Fibroblast of the aortic adventitia (primary cell): ENCODE results near the gene OR12D1. TPM values are rescaled to one million over a fixed set of nuclear protein-coding genes. Genes with fewer than 3 reads are reported as not detected.
"Not testable (repeated sequence)": the region's sequence is repeated elsewhere in the genome, so short reads cannot be mapped to it uniquely, and the experiment has no call there.

Experiments used
- DNase-seq: peaks from one replicate; pipeline ENCODE4 v3.0.0-alpha.2; 2010; ENCODE audit warnings: low read depth
- H3K4me3 ChIP-seq: 2 replicates; pipeline ENCODE4 v1.5.1; 2011; ENCODE audit warnings: low read depth, mild to moderate bottlenecking, control low read depth, low read length, moderate library complexity
- total RNA-seq: library from RNA; depleted of rRNA; stranded (reverse); fragments of >200 nt; gene quantifications from 2 replicates; pipeline ENCODE4 v1.2.3, GENCODE V29; 2012; ENCODE audit warnings: low replicate concordance
- TF ChIP-seq, protein P1 (sequence below): IDR thresholded peaks from 2 replicates; pipeline ENCODE4 v1.5.1; 2011; ENCODE audit warnings: mild to moderate bottlenecking, low read length, control low read depth, inconsistent platforms; ENCODE audit not compliant: insufficient read depth

OR12D1 gene
- total RNA-seq, 1 donor: not detected

DNA sequence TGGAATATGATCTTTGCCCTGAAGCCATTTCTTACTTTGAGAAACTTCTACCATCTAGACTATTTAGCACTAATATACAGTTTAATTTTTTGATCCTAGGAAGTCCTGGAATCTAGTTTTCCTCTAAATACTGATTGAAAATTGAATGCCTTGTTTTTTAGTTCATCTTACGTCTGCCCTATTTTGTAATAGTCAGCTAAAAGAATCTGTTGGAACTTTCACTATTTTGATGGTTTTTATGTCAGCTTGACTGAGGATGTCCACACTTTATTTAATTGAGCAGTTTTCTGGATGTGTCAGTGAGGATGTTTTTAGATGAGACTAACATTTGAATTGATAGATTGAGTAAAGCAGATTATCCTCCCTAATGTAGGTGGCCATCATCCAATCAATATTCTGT, 10.9 kb upstream of the OR12D1 start:
- TF ChIP-seq, protein P1, sequence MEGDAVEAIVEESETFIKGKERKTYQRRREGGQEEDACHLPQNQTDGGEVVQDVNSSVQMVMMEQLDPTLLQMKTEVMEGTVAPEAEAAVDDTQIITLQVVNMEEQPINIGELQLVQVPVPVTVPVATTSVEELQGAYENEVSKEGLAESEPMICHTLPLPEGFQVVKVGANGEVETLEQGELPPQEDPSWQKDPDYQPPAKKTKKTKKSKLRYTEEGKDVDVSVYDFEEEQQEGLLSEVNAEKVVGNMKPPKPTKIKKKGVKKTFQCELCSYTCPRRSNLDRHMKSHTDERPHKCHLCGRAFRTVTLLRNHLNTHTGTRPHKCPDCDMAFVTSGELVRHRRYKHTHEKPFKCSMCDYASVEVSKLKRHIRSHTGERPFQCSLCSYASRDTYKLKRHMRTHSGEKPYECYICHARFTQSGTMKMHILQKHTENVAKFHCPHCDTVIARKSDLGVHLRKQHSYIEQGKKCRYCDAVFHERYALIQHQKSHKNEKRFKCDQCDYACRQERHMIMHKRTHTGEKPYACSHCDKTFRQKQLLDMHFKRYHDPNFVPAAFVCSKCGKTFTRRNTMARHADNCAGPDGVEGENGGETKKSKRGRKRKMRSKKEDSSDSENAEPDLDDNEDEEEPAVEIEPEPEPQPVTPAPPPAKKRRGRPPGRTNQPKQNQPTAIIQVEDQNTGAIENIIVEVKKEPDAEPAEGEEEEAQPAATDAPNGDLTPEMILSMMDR: no peak
- H3K4me3 ChIP-seq: no peak overlapping the region
- no peak for DNase-seq

DNA sequence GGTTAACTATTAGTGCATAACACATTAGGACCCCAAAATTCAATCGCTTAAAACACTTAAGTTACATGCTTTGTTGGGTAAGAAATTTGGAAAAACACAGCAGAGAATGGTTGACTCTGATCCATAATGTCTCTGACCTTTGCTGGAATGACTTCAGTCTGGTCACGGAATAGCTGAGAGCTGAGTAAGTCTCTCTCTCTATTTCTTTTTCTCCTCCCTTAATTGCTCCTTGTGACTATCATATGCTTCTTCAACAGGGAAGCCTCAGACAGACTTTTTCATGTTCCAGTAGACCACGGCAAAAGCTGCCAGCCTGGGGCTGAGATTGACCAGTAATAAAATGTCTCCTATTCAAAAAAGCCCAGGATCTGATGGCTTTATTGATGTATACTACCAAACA, 4.8 kb downstream of the OR12D1 start:
- no peak overlapping the region for H3K4me3 ChIP-seq
- DNase-seq: no peak
- TF ChIP-seq, protein P1: no peak

DNA sequence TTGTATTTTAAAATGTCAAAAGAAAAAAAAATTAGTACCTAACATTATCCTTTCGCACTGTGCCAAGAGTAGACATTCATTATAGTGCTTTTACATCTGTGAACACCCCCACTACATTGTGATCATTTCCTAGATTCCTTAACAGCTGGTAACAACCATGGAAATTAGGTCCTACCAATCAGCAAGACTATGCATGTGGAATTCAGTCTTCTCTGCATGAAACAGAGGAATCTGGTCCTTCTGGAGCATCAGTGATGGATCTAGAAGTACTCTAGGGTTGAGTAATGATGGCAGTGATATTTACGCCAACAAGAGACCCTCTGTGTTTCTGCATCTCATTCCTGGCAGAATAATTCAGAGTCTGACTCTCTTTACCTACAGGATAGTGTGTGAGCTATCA, 9.4 kb downstream of the OR12D1 start:
- no peak overlapping the region for H3K4me3 ChIP-seq
- TF ChIP-seq, protein P1: no peak
- no peak for DNase-seq

DNA sequence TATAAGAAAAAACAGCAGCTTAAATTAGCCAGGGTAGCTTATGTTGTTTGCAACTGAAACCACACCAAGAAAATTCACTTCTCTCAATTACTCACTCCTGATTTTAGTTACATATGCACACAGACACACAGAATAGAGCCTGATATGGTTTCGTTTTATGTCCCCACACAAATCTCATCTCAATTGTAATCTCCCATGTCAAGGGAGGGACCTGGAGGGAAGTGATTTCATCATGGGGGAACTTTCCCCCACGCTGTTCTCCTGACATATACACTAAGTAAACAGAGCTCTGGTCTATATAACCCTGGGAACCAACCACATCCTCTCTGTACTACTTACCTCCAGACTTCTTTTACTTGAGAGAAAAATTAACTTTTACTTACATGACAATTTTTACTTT, 9.8 kb downstream of the OR12D1 start:
- no peak overlapping the region for H3K4me3 ChIP-seq
- TF ChIP-seq, protein P1: no peak
- DNase-seq: no peak

DNA sequence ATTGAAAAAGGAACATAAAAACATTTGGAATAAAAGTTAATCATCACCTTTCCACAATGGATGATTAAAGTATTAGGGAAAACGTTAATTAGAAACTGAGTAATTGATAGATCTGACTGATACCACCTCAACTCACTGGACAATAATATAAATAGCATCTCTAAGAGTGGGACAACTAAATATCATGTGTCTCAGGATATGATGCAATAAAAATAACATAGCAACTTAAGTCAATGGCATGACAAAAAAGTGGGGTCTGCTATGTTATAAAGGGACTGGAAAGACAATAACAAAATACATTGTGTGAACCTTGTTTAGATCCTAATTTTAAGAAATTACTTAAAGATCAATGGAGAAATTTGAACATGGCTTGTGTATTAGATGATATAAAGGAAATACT, 10.3 kb downstream of the OR12D1 start:
- TF ChIP-seq, protein P1: no peak
- no peak for DNase-seq
- H3K4me3 ChIP-seq: no peak overlapping the region

DNA sequence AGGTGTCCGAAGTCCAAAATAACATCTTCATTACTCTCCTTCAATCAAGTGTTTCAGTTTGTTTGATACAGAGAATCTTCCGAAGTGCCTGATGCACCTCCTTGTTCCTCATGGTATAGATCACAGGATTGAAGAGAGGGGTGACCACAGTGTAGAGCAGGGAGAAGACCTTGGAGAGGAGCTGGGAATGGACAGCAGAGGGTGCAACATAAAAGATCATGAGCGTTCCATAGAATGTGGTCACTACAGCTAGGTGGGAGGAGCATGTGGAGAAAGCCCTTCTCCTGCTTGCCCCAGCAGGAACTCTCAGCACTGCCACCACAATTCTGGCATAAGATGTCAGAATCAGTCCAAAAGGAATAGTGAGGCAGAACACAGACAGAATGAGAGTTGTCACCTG, 11.9 kb downstream of the OR12D1 start:
- TF ChIP-seq, protein P1: no peak
- DNase-seq: no peak
- no peak overlapping the region for H3K4me3 ChIP-seq

DNA sequence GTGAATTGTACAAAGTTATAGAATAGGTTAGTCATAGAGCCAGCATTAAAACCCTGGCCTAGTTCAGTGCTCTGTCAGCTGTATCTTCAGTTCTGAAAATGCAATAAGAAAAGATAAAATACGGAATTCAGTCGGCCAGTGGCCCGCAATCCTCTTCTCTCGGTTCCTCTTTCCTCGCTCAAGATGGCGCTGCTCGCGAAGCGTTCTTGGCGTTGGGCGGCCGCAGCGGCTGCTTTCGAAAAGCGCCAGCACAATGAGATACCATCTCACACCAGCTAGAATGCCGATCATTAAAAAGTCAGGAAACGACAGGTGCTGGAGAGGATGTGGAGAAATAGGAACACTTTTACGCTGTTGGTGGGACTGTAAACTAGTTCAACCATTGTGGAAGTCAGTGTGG, 22.0 kb downstream of the OR12D1 start:
- H3K4me3 ChIP-seq, DNase-seq: not testable (repeated sequence)
